Right cardiac atrium (tissue), 5 donors: ENCODE results near the gene ITPR1. TPM values are rescaled to one million over a fixed set of nuclear protein-coding genes. Genes with fewer than 3 reads are reported as not detected.
"Not testable (repeated sequence)": the region's sequence is repeated elsewhere in the genome, so short reads cannot be mapped to it uniquely, and the experiment has no call there.

ENCODE experiments used
- ATAC-seq, 2 donors: fragments of 200-7000 bp; cut with Tn5 transposase; one replicate each; pipeline versions ENCODE4 v1.8.0 to v1.9.1; 2020; ENCODE audit warnings: moderate library complexity in 2 of 2, mild to moderate bottlenecking in 1 of 2
- DNase-seq, 3 donors: peaks; one replicate each; pipeline ENCODE4 v3.0.0-alpha.2; 2020
- H3K27ac ChIP-seq: one replicate; pipeline ENCODE4 v1.5.1; 2013; ENCODE audit warnings: mild to moderate bottlenecking, low read length, control low read depth, moderate library complexity
- H3K27me3 ChIP-seq: one replicate; pipeline ENCODE4 v1.6.1; 2013; ENCODE audit not compliant: control insufficient read depth, insufficient read depth
- H3K4me1 ChIP-seq: one replicate; pipeline ENCODE4 v1.6.1; 2013; ENCODE audit warnings: low read length; ENCODE audit not compliant: control insufficient read depth, insufficient read depth
- H3K4me3 ChIP-seq: one replicate; pipeline ENCODE4 v1.5.1; 2013; ENCODE audit warnings: low read length, control low read depth
- H3K9me3 ChIP-seq: one replicate; pipeline ENCODE4 v1.6.1; 2013; ENCODE audit warnings: low read length; ENCODE audit not compliant: control insufficient read depth
- WGBS: extraction: QIAGEN DNeasy Blood & Tissue Kit; methylation state at CpG from one replicate; pipeline ENCODE4 v1.1.7; 2013; 5-methylcytosine and 5-hydroxymethylcytosine counted together
- intact Hi-C, 4 donors: fragments of 100-400 bp; cut with DNase I; formaldehyde crosslinking; loops; one replicate each; pipeline versions ENCODE4 v1.11.0 to v1.14.0; 2022 to 2023
- polyA plus RNA-seq: library from polyadenylated mRNA; stranded (reverse); fragments of 200-250 nt; gene quantifications from one replicate; pipeline ENCODE4 v1.2.3, GENCODE V29; 2013
- total RNA-seq, 4 donors: library from RNA; stranded (reverse); fragmentation: NEBNext Ultra II Directional; extraction: Animal tissue kit (Norgen Biotek cat#: 25700); gene quantifications; one replicate each; pipeline ENCODE4 v1.2.1, GENCODE V29; 2021
- donor health status: healthy with polysubstance abuse.
- donor health status: DM: no; HTN: yes; CAD: no.
- donor health status: DM: no; HTN: no; CAD: no.
- donor health status: DM: no; HTN: yes; CAD: no; lungs with severe emphysema.
- donor health status: DM: yes; HTN: yes; CAD: no.

ITPR1 gene
- total and polyA plus RNA-seq, 5 donors, result 13.9 to 59.0 (median 39.5) TPM

GRCh38 chr3:4755566-4755965, 262.4 kb downstream of the ITPR1 start:
- Histone ChIP-seq H3K9me3 (no peaks in the 10 kb centered on the region), H3K4me3 (no peak overlapping the region), H3K27ac (no peak overlapping the region), H3K27me3 (no peaks in the 10 kb centered on the region), H3K4me1 (peaks cover 10% of the 10 kb centered on the region)
- ATAC-seq (no peak), DNase-seq (no peak)
- intact Hi-C loops, result no loop called here
- 94% methylated on average over 4 of the region's 4 CpGs for WGBS

- H3K9me3 ChIP-seq, result no peaks in the 10 kb centered on the region
- H3K27me3 ChIP-seq, result no peaks in the 10 kb centered on the region
- no peak for ATAC-seq
- no peak overlapping the region for H3K27ac ChIP-seq
- intact Hi-C loops, result no loop called here
- no peak overlapping the region for H3K4me3 ChIP-seq
- peaks cover 6% of the 10 kb centered on the region for H3K4me1 ChIP-seq
- WGBS, result 73% methylated on average over 10 of the region's 10 CpGs
- DNase-seq, result no peak
These were observed 263.1 kb downstream of the ITPR1 start for GRCh38 chr3:4756057-4756775.

- no peak for DNase-seq
These were observed 263.9 kb downstream of the ITPR1 start for GRCh38 chr3:4756855-4757574.

GRCh38 chr3:4757575-4758248, 264.6 kb downstream of the ITPR1 start:
- no peak for ATAC-seq
- 88% methylated on average over 12 of the region's 12 CpGs for WGBS
- no peak overlapping the region for H3K27ac ChIP-seq

More at GRCh38 chr3:4756855-4757574, 263.9 kb downstream of the ITPR1 start:
- no peak overlapping the region for H3K4me3 ChIP-seq
- WGBS, result 94% methylated on average over 3 of the region's 3 CpGs
- H3K4me1 ChIP-seq, result peaks cover 3% of the 10 kb centered on the region
- no peak for ATAC-seq
- H3K9me3 ChIP-seq, result no peaks in the 10 kb centered on the region
- H3K27ac ChIP-seq, result no peak overlapping the region
- H3K27me3 ChIP-seq, result no peaks in the 10 kb centered on the region
- intact Hi-C loops, result no loop called here

GRCh38 chr3:4758249-4758860, 265.2 kb downstream of the ITPR1 start:
- intact Hi-C loops, result no loop called here
- H3K9me3 ChIP-seq, result no peaks in the 10 kb centered on the region
- no peak overlapping the region for H3K27ac ChIP-seq
- DNase-seq (no peak), ATAC-seq (no peak)
- H3K4me1 ChIP-seq, result no peaks in the 10 kb centered on the region
- no peaks in the 10 kb centered on the region for H3K27me3 ChIP-seq
- no peak overlapping the region for H3K4me3 ChIP-seq
- WGBS, result 97% methylated on average over 9 of the region's 9 CpGs

More at GRCh38 chr3:4757575-4758248, 264.6 kb downstream of the ITPR1 start:
- Histone ChIP-seq H3K4me1 (no peaks in the 10 kb centered on the region), H3K27me3 (no peaks in the 10 kb centered on the region), H3K9me3 (no peaks in the 10 kb centered on the region), H3K4me3 (no peak overlapping the region)
- intact Hi-C loops, result no loop called here
- no peak for DNase-seq

- Histone ChIP-seq H3K27me3 (no peaks in the 10 kb centered on the region), H3K9me3 (no peaks in the 10 kb centered on the region), H3K27ac (no peak overlapping the region), H3K4me1 (no peaks in the 10 kb centered on the region), H3K4me3 (no peak overlapping the region)
- no peak for DNase-seq
- no peak for ATAC-seq
- intact Hi-C loops, result no loop called here
- WGBS, result 84% methylated on average over 8 of the region's 8 CpGs
These were observed 266.0 kb downstream of the ITPR1 start for GRCh38 chr3:4758957-4759656.

- peak in 1 of 2 donors; percentile 8 for ATAC-seq
- no peaks in the 10 kb centered on the region for H3K27me3 ChIP-seq
- H3K9me3 ChIP-seq, result no peaks in the 10 kb centered on the region
- no peak for DNase-seq
- WGBS, result 68% methylated on average over 12 of the region's 12 CpGs
- intact Hi-C loops, result no loop called here
- no peak overlapping the region for H3K4me3 ChIP-seq
- H3K27ac ChIP-seq, result no peak overlapping the region
- H3K4me1 ChIP-seq, result no peaks in the 10 kb centered on the region
These were observed 266.7 kb downstream of the ITPR1 start for GRCh38 chr3:4759689-4760312.

GRCh38 chr3:4761759-4762158, 268.6 kb downstream of the ITPR1 start:
- intact Hi-C loops, result no loop called here
- Histone ChIP-seq H3K4me3 (no peak overlapping the region), H3K4me1 (no peaks in the 10 kb centered on the region), H3K9me3 (no peaks in the 10 kb centered on the region), H3K27ac (no peak overlapping the region), H3K27me3 (no peaks in the 10 kb centered on the region)
- 98% methylated on average over 5 of the region's 5 CpGs for WGBS
- ATAC-seq (no peak), DNase-seq (no peak)

GRCh38 chr3:4762481-4763230, 269.5 kb downstream of the ITPR1 start:
- H3K27me3 ChIP-seq, H3K27ac ChIP-seq, ATAC-seq, H3K4me3 ChIP-seq, H3K4me1 ChIP-seq, intact Hi-C loops, H3K9me3 ChIP-seq: not testable (repeated sequence)
- peak in 1 of 3 donors; percentile 71 for DNase-seq
- 96% methylated on average over 2 of the region's 2 CpGs for WGBS
